ENCODE results near the gene SSH2.

Gene SSH2

GRCh38 chr17:29855686-29856085, 74.3 kb downstream of the SSH2 start:
- Histone ChIP-seq H3K4me3 (ENCODE audit: low read depth, low read length) (no peak overlapping the region), H3K27me3 (ENCODE audit: control insufficient read depth, insufficient read depth, low read length) (no peaks in the 10 kb centered on the region), H3K9ac (ENCODE audit: low read depth, low read length) (no peak overlapping the region), H3K36me3 (ENCODE audit: control insufficient read depth, insufficient read depth, low read length) (no peaks in the 10 kb centered on the region), H3K27ac (ENCODE audit: low read depth, low read length) (no peak overlapping the region), H3K9me3 (ENCODE audit: control insufficient read depth, insufficient read depth, low read length) (no peaks in the 10 kb centered on the region), H3K4me1 (ENCODE audit: control insufficient read depth, insufficient read depth, low read length) (no peaks in the 10 kb centered on the region)

- H3K9ac ChIP-seq (ENCODE audit: low read depth, low read length): no peak overlapping the region
- H3K9me3 ChIP-seq (ENCODE audit: control insufficient read depth, insufficient read depth, low read length): no peaks in the 10 kb centered on the region
- H3K4me1 ChIP-seq (ENCODE audit: control insufficient read depth, insufficient read depth, low read length): peaks cover 17% of the 10 kb centered on the region
- no peak overlapping the region for H3K27ac ChIP-seq (ENCODE audit: low read depth, low read length)
- no peaks in the 10 kb centered on the region for H3K36me3 ChIP-seq (ENCODE audit: control insufficient read depth, insufficient read depth, low read length)
- H3K27me3 ChIP-seq (ENCODE audit: control insufficient read depth, insufficient read depth, low read length): no peaks in the 10 kb centered on the region
- no peak overlapping the region for H3K4me3 ChIP-seq (ENCODE audit: low read depth, low read length)
Measured at GRCh38 chr17:29848737-29849136, 81.3 kb downstream of the SSH2 start.

- no peak overlapping the region for H3K9ac ChIP-seq (ENCODE audit: low read depth, low read length)
- no peaks in the 10 kb centered on the region for H3K36me3 ChIP-seq (ENCODE audit: control insufficient read depth, insufficient read depth, low read length)
- H3K9me3 ChIP-seq (ENCODE audit: control insufficient read depth, insufficient read depth, low read length): no peaks in the 10 kb centered on the region
- H3K27me3 ChIP-seq (ENCODE audit: control insufficient read depth, insufficient read depth, low read length): no peaks in the 10 kb centered on the region
- peaks cover 17% of the 10 kb centered on the region for H3K4me1 ChIP-seq (ENCODE audit: control insufficient read depth, insufficient read depth, low read length)
- H3K4me3 ChIP-seq (ENCODE audit: low read depth, low read length): no peak overlapping the region
- H3K27ac ChIP-seq (ENCODE audit: low read depth, low read length): no peak overlapping the region
Measured at GRCh38 chr17:29847527-29848400, 82.3 kb downstream of the SSH2 start.

- H3K36me3 ChIP-seq (ENCODE audit: control insufficient read depth, insufficient read depth, low read length): no peaks in the 10 kb centered on the region
Measured at GRCh38 chr17:29847118-29847517, 82.9 kb downstream of the SSH2 start.

GRCh38 chr17:29846298-29846697, 83.7 kb downstream of the SSH2 start:
- Histone ChIP-seq H3K27me3 (ENCODE audit: control insufficient read depth, insufficient read depth, low read length) (no peaks in the 10 kb centered on the region), H3K4me3 (ENCODE audit: low read depth, low read length) (no peak overlapping the region), H3K9ac (ENCODE audit: low read depth, low read length) (no peak overlapping the region), H3K9me3 (ENCODE audit: control insufficient read depth, insufficient read depth, low read length) (no peaks in the 10 kb centered on the region), H3K27ac (ENCODE audit: low read depth, low read length) (no peak overlapping the region), H3K36me3 (ENCODE audit: control insufficient read depth, insufficient read depth, low read length) (no peaks in the 10 kb centered on the region), H3K4me1 (ENCODE audit: control insufficient read depth, insufficient read depth, low read length) (peaks cover 17% of the 10 kb centered on the region)

More at GRCh38 chr17:29847118-29847517, 82.9 kb downstream of the SSH2 start:
- Histone ChIP-seq H3K27ac (ENCODE audit: low read depth, low read length) (no peak overlapping the region), H3K4me3 (ENCODE audit: low read depth, low read length) (no peak overlapping the region), H3K27me3 (ENCODE audit: control insufficient read depth, insufficient read depth, low read length) (no peaks in the 10 kb centered on the region), H3K4me1 (ENCODE audit: control insufficient read depth, insufficient read depth, low read length) (peaks cover 17% of the 10 kb centered on the region), H3K9ac (ENCODE audit: low read depth, low read length) (no peak overlapping the region), H3K9me3 (ENCODE audit: control insufficient read depth, insufficient read depth, low read length) (no peaks in the 10 kb centered on the region)

GRCh38 chr17:29844339-29845048, 85.5 kb downstream of the SSH2 start:
- H3K4me1 ChIP-seq (ENCODE audit: control insufficient read depth, insufficient read depth, low read length): peaks cover 13% of the 10 kb centered on the region
- no peak overlapping the region for H3K4me3 ChIP-seq (ENCODE audit: low read depth, low read length)
- no peaks in the 10 kb centered on the region for H3K9me3 ChIP-seq (ENCODE audit: control insufficient read depth, insufficient read depth, low read length)
- H3K9ac ChIP-seq (ENCODE audit: low read depth, low read length): no peak overlapping the region
- no peaks in the 10 kb centered on the region for H3K27me3 ChIP-seq (ENCODE audit: control insufficient read depth, insufficient read depth, low read length)
- no peak overlapping the region for H3K27ac ChIP-seq (ENCODE audit: low read depth, low read length)
- H3K36me3 ChIP-seq (ENCODE audit: control insufficient read depth, insufficient read depth, low read length): no peaks in the 10 kb centered on the region

- Histone ChIP-seq H3K27ac (ENCODE audit: low read depth, low read length) (no peak overlapping the region), H3K27me3 (ENCODE audit: control insufficient read depth, insufficient read depth, low read length) (no peaks in the 10 kb centered on the region), H3K9me3 (ENCODE audit: control insufficient read depth, insufficient read depth, low read length) (no peaks in the 10 kb centered on the region), H3K9ac (ENCODE audit: low read depth, low read length) (no peak overlapping the region), H3K4me3 (ENCODE audit: low read depth, low read length) (no peak overlapping the region), H3K4me1 (ENCODE audit: control insufficient read depth, insufficient read depth, low read length) (peaks cover 10% of the 10 kb centered on the region), H3K36me3 (ENCODE audit: control insufficient read depth, insufficient read depth, low read length) (no peaks in the 10 kb centered on the region)
Measured at GRCh38 chr17:29840884-29841283, 89.1 kb downstream of the SSH2 start.

GRCh38 chr17:29839656-29840055, 90.4 kb downstream of the SSH2 start:
- Histone ChIP-seq H3K4me1 (ENCODE audit: control insufficient read depth, insufficient read depth, low read length) (peaks cover 9% of the 10 kb centered on the region), H3K9me3 (ENCODE audit: control insufficient read depth, insufficient read depth, low read length) (no peaks in the 10 kb centered on the region), H3K4me3 (ENCODE audit: low read depth, low read length) (no peak overlapping the region), H3K36me3 (ENCODE audit: control insufficient read depth, insufficient read depth, low read length) (no peaks in the 10 kb centered on the region), H3K27ac (ENCODE audit: low read depth, low read length) (no peak overlapping the region), H3K9ac (ENCODE audit: low read depth, low read length) (no peak overlapping the region), H3K27me3 (ENCODE audit: control insufficient read depth, insufficient read depth, low read length) (no peaks in the 10 kb centered on the region)

GRCh38 chr17:29838961-29839360, 91.1 kb downstream of the SSH2 start:
- Histone ChIP-seq H3K27ac (ENCODE audit: low read depth, low read length) (no peak overlapping the region), H3K4me3 (ENCODE audit: low read depth, low read length) (no peak overlapping the region), H3K9me3 (ENCODE audit: control insufficient read depth, insufficient read depth, low read length) (no peaks in the 10 kb centered on the region), H3K36me3 (ENCODE audit: control insufficient read depth, insufficient read depth, low read length) (no peaks in the 10 kb centered on the region), H3K27me3 (ENCODE audit: control insufficient read depth, insufficient read depth, low read length) (no peaks in the 10 kb centered on the region), H3K9ac (ENCODE audit: low read depth, low read length) (no peak overlapping the region), H3K4me1 (ENCODE audit: control insufficient read depth, insufficient read depth, low read length) (peaks cover 5% of the 10 kb centered on the region; the same call in 1 of the 2 replicates)

GRCh38 chr17:29837531-29837930, 92.5 kb downstream of the SSH2 start:
- H3K9ac ChIP-seq (ENCODE audit: low read depth, low read length): no peak overlapping the region
- peaks cover 5% of the 10 kb centered on the region; the same call in 1 of the 2 replicates for H3K4me1 ChIP-seq (ENCODE audit: control insufficient read depth, insufficient read depth, low read length)
- no peaks in the 10 kb centered on the region for H3K36me3 ChIP-seq (ENCODE audit: control insufficient read depth, insufficient read depth, low read length)
- H3K27ac ChIP-seq (ENCODE audit: low read depth, low read length): no peak overlapping the region
- no peak overlapping the region for H3K4me3 ChIP-seq (ENCODE audit: low read depth, low read length)
- no peaks in the 10 kb centered on the region for H3K27me3 ChIP-seq (ENCODE audit: control insufficient read depth, insufficient read depth, low read length)
- no peaks in the 10 kb centered on the region for H3K9me3 ChIP-seq (ENCODE audit: control insufficient read depth, insufficient read depth, low read length)

GRCh38 chr17:29836643-29837042, 93.4 kb downstream of the SSH2 start:
- H3K27me3 ChIP-seq (ENCODE audit: control insufficient read depth, insufficient read depth, low read length): no peaks in the 10 kb centered on the region

More at GRCh38 chr17:29836643-29837042, 93.4 kb downstream of the SSH2 start:
- Histone ChIP-seq H3K9ac (ENCODE audit: low read depth, low read length) (no peak overlapping the region), H3K4me3 (ENCODE audit: low read depth, low read length) (no peak overlapping the region), H3K36me3 (ENCODE audit: control insufficient read depth, insufficient read depth, low read length) (no peaks in the 10 kb centered on the region), H3K27ac (ENCODE audit: low read depth, low read length) (no peak overlapping the region), H3K9me3 (ENCODE audit: control insufficient read depth, insufficient read depth, low read length) (no peaks in the 10 kb centered on the region), H3K4me1 (ENCODE audit: control insufficient read depth, insufficient read depth, low read length) (peaks cover 5% of the 10 kb centered on the region; the same call in 1 of the 2 replicates)
